A673 (cell line): ENCODE measurements around the gene DCHS1. TPM values are rescaled to one million over a fixed set of nuclear protein-coding genes. Genes with fewer than 3 reads are reported as not detected.

ENCODE experiments used
- BruUV-seq: library from RNA; stranded (reverse); fragments of 400-500 nt; replicated peaks from 2 replicates; lab custom pipeline; 2021; lab: Mats Ljungman, UMichigan
- CTCF ChIA-PET: fragments of 300-600 bp; sonication (Branson Sonifier 250); formaldehyde crosslinking; loops from one replicate; lab custom pipeline; 2022; ENCODE audit warnings: antibody characterized with exemption; lab: Charles Lee
- POLR2A ChIA-PET: fragments of 300-600 bp; sonication (Branson Sonifier 250); formaldehyde crosslinking; loops from one replicate; lab custom pipeline; 2022; ENCODE audit warnings: antibody characterized with exemption; ENCODE audit not compliant: low non-redundant PET; lab: Charles Lee
- DNase-seq: peaks from one replicate; pipeline ENCODE4 v3.0.0-alpha.2; 2015; ENCODE audit warnings: low spot score
- H3K27ac ChIP-seq: fragments of 200-600 bp; sonication (generic); 2 replicates; pipeline ENCODE4 v1.5.1; 2016; ENCODE audit warnings: mixed run types, low read depth, mild to moderate bottlenecking, mixed read lengths, antibody characterized with exemption, low read length; ENCODE audit not compliant: poor library complexity, severe bottlenecking
- H3K27me3 ChIP-seq: fragments of 200-600 bp; sonication (generic); replicated peaks from 2 replicates; pipeline ENCODE4 v1.6.1; 2017; ENCODE audit warnings: mixed run types, low read depth, mild to moderate bottlenecking, mixed read lengths, antibody characterized with exemption, low read length; ENCODE audit not compliant: insufficient read depth, poor library complexity
- H3K36me3 ChIP-seq: fragments of 200-600 bp; sonication (generic); 2 replicates; pipeline ENCODE4 v1.6.1; 2016; ENCODE audit warnings: mixed run types, mild to moderate bottlenecking, mixed read lengths, antibody characterized with exemption, low read length; ENCODE audit not compliant: insufficient read depth, poor library complexity, severe bottlenecking
- H3K4me1 ChIP-seq: fragments of 200-600 bp; sonication (generic); 2 replicates; pipeline ENCODE4 v1.6.1; 2017; ENCODE audit warnings: mixed run types, mild to moderate bottlenecking, mixed read lengths, antibody characterized with exemption, low read length; ENCODE audit not compliant: insufficient read depth, poor library complexity, severe bottlenecking
- H3K4me3 ChIP-seq: fragments of 200-600 bp; sonication (generic); 2 replicates; pipeline ENCODE4 v1.5.1; 2016; ENCODE audit warnings: low read depth, mixed run types, mild to moderate bottlenecking, mixed read lengths, low read length; ENCODE audit not compliant: poor library complexity, severe bottlenecking
- H3K9me3 ChIP-seq: fragments of 200-600 bp; sonication (generic); 2 replicates; pipeline ENCODE4 v1.6.1; 2016; ENCODE audit warnings: mixed run types, low read depth, mild to moderate bottlenecking, mixed read lengths, antibody characterized with exemption, low read length; ENCODE audit not compliant: poor library complexity, severe bottlenecking
- CTCF ChIP-seq: fragments of 300-800, 200-600 bp; sonication (generic); conservative IDR thresholded peaks from 2 replicates; pipeline ENCODE4 v1.5.1; 2017; ENCODE audit warnings: low read depth, mild to moderate bottlenecking, antibody characterized with exemption, low read length, moderate library complexity, mixed read lengths
- EZH2 ChIP-seq: fragments of 200-600 bp; sonication (generic); IDR thresholded peaks from 2 replicates; pipeline ENCODE4 v1.6.1; 2017; ENCODE audit warnings: borderline replicate concordance, low read depth, mild to moderate bottlenecking, mixed read lengths, antibody characterized with exemption, low read length; ENCODE audit not compliant: poor library complexity, severe bottlenecking
- intact Hi-C: fragments of 100-400 bp; cut with micrococcal nuclease; formaldehyde crosslinking; loops from one replicate; pipeline ENCODE4 v1.10.0; 2022; ENCODE audit not compliant: unreplicated experiment
- total RNA-seq: library from RNA; stranded (reverse); gene quantifications from 2 replicates; pipeline ENCODE4 v1.2.3, GENCODE V29; 2021

DCHS1 gene
- total RNA-seq, 1 experiment from 2014 or later, result 17.6 TPM

- no peak for TF ChIP-seq EZH2
- TF ChIP-seq CTCF, result no peak
- CTCF ChIA-PET, result no interaction called here
- no peaks in the 10 kb centered on the region for H3K4me1 ChIP-seq
- DNase-seq, result no peak
- POLR2A ChIA-PET, result no interaction called here
- peaks cover 10% of the 10 kb centered on the region for H3K9me3 ChIP-seq
- H3K27me3 ChIP-seq, result no peaks in the 10 kb centered on the region
- no peak overlapping the region for H3K4me3 ChIP-seq
- no peak overlapping the region for H3K27ac ChIP-seq
- BruUV-seq, result no TSS peak
- intact Hi-C loops, result no loop called here
- H3K36me3 ChIP-seq, result no peaks in the 10 kb centered on the region
Measured at GRCh38 chr11:6587360-6587953, 68.2 kb downstream of the DCHS1 start.

GRCh38 chr11:6586434-6587359, 68.9 kb downstream of the DCHS1 start:
- POLR2A ChIA-PET, result no interaction called here
- intact Hi-C loops, result no loop called here
- Histone ChIP-seq H3K27ac (no peak overlapping the region), H3K27me3 (no peaks in the 10 kb centered on the region), H3K4me1 (no peaks in the 10 kb centered on the region), H3K36me3 (no peaks in the 10 kb centered on the region), H3K9me3 (peaks cover 10% of the 10 kb centered on the region), H3K4me3 (no peak overlapping the region)
- CTCF ChIA-PET, result no interaction called here
- BruUV-seq, result no TSS peak
- TF ChIP-seq CTCF (no peak), EZH2 (no peak)
- DNase-seq, result no peak

- POLR2A ChIA-PET, result no interaction called here
- Histone ChIP-seq H3K9me3 (peaks cover 10% of the 10 kb centered on the region), H3K27ac (no peak overlapping the region)
Measured at GRCh38 chr11:6584528-6584927, 71.1 kb downstream of the DCHS1 start.

More at GRCh38 chr11:6584528-6584927, 71.1 kb downstream of the DCHS1 start:
- CTCF ChIA-PET, result no interaction called here
- TF ChIP-seq EZH2 (no peak), CTCF (no peak)
- Histone ChIP-seq H3K4me1 (no peaks in the 10 kb centered on the region), H3K36me3 (no peaks in the 10 kb centered on the region), H3K4me3 (no peak overlapping the region), H3K27me3 (no peaks in the 10 kb centered on the region)
- no peak for DNase-seq
- intact Hi-C loops, result no loop called here
- BruUV-seq, result no TSS peak
